HepG2 (cell line): ENCODE results near the gene VAMP5. TPM values are rescaled to one million over a fixed set of nuclear protein-coding genes. Genes with fewer than 3 reads are reported as not detected.

Experiments used
- FOSL2 ChIP-seq: sonication (generic); formaldehyde crosslinking; IDR thresholded peaks from 2 replicates; pipeline ENCODE4 v1.4.0; 2020; ENCODE audit warnings: missing genetic modification reagents
- MAF1 ChIP-seq: sonication (generic); formaldehyde crosslinking; IDR thresholded peaks from 2 replicates; pipeline ENCODE4 v1.5.0; 2020; ENCODE audit warnings: missing genetic modification reagents, borderline replicate concordance
- NFE2L2 ChIP-seq: fragments of 150-350 bp; IDR thresholded peaks from 2 replicates; pipeline ENCODE4 v1.6.1; 2014; ENCODE audit warnings: low read length
- NFIB ChIP-seq: sonication (generic); formaldehyde crosslinking; IDR thresholded peaks from 2 replicates; pipeline ENCODE4 v1.9.0; 2021; ENCODE audit warnings: missing genetic modification reagents, mild to moderate bottlenecking, borderline replicate concordance
- NFRKB ChIP-seq: fragments of 450-650 bp; IDR thresholded peaks from 2 replicates; pipeline ENCODE4 v1.6.1; 2017
- PCBP2 ChIP-seq: fragments of 200-400 bp; formaldehyde crosslinking; optimal IDR thresholded peaks from 2 replicates; pipeline ENCODE3; 2018; ENCODE audit warnings: low read length, low read depth; ENCODE audit not compliant: poor library complexity, severe bottlenecking
- PLRG1 ChIP-seq: fragments of 450-650 bp; conservative IDR thresholded peaks from 2 replicates; pipeline ENCODE4 v1.6.1; 2016
- RAD21 ChIP-seq: fragments of 450-650 bp; formaldehyde crosslinking; IDR thresholded peaks from 2 replicates; pipeline ENCODE4 v1.5.0; 2020; ENCODE audit warnings: mild to moderate bottlenecking
- RORA ChIP-seq: sonication (generic); formaldehyde crosslinking; IDR thresholded peaks from 2 replicates; pipeline ENCODE4 v1.5.0; 2020; ENCODE audit warnings: mild to moderate bottlenecking, missing genetic modification reagents, moderate library complexity
- SP2 ChIP-seq: sonication (generic); formaldehyde crosslinking; IDR thresholded peaks from 2 replicates; pipeline ENCODE4 v1.5.1; 2020; ENCODE audit warnings: mild to moderate bottlenecking, missing genetic modification reagents
- TRIM22 ChIP-seq: fragments of 450-650 bp; IDR thresholded peaks from 2 replicates; pipeline ENCODE4 v1.6.1; 2017
- YEATS2 ChIP-seq: sonication (generic); formaldehyde crosslinking; IDR thresholded peaks from 2 replicates; pipeline ENCODE4 v1.4.0; 2020; ENCODE audit warnings: missing genetic modification reagents, borderline replicate concordance
- ZBTB7B ChIP-seq: sonication (generic); formaldehyde crosslinking; IDR thresholded peaks from 2 replicates; pipeline ENCODE4 v1.4.0; 2020; ENCODE audit warnings: missing genetic modification reagents
- ZFP36L1 ChIP-seq: sonication (generic); formaldehyde crosslinking; IDR thresholded peaks from 2 replicates; pipeline ENCODE4 v1.8.0; 2022; ENCODE audit warnings: mild to moderate bottlenecking, missing genetic modification reagents, moderate library complexity
- ZFP37 ChIP-seq: sonication (generic); formaldehyde crosslinking; IDR thresholded peaks from 2 replicates; pipeline ENCODE4 v1.4.0; 2020; ENCODE audit warnings: missing genetic modification reagents, borderline replicate concordance
- ZHX2 ChIP-seq, 2 experiments: sonication (generic) in 1 of 2; formaldehyde crosslinking in 1 of 2; IDR thresholded peaks; 2 replicates each; pipeline versions ENCODE4 v1.6.1 to v1.9.0; 2014 to 2022; ENCODE audit warnings: antibody characterized with exemption in 1 of 2, borderline replicate concordance in 1 of 2, inconsistent platforms in 1 of 2, low read depth in 1 of 2, missing genetic modification reagents in 1 of 2
- ZNF235 ChIP-seq: sonication (generic); formaldehyde crosslinking; IDR thresholded peaks from 2 replicates; pipeline ENCODE4 v1.8.1; 2023; ENCODE audit warnings: mild to moderate bottlenecking, missing genetic modification reagents, borderline replicate concordance
- ZNF441 ChIP-seq: sonication (generic); formaldehyde crosslinking; IDR thresholded peaks from 2 replicates; pipeline ENCODE4 v1.7.0; 2021; ENCODE audit warnings: missing genetic modification reagents, borderline replicate concordance
- ZNF569 ChIP-seq: sonication (generic); formaldehyde crosslinking; IDR thresholded peaks from 2 replicates; pipeline ENCODE4 v1.5.0; 2020; ENCODE audit warnings: mild to moderate bottlenecking, missing genetic modification reagents, moderate library complexity, borderline replicate concordance
- ZNF614 ChIP-seq: IDR thresholded peaks from 2 replicates; pipeline ENCODE4 v1.6.1; 2018; ENCODE audit warnings: missing biosample characterization, missing genetic modification reagents, inconsistent platforms, borderline replicate concordance
- ZNF816 ChIP-seq: sonication (generic); formaldehyde crosslinking; IDR thresholded peaks from 2 replicates; pipeline ENCODE4 v1.8.0; 2022; ENCODE audit warnings: missing genetic modification reagents, mild to moderate bottlenecking, borderline replicate concordance
- polyA plus RNA-seq, 8 experiments: library from polyadenylated mRNA; depleted of rRNA in 3 of 8; stranded (reverse) in 7 of 8; unstranded in 1 of 8; fragments of >200 nt; fragmentation: Illumina TruSeq in 4 of 8; extraction: Trizol in 4 of 8; gene quantifications; 2 replicates each; pipeline versions ENCODE4 v1.2.1 to v1.2.3, GENCODE V29; 2011 to 2016; ENCODE audit warnings: low read depth in 4 of 8, missing spikeins in 1 of 8, mixed read lengths in 1 of 8; ENCODE audit not compliant: insufficient read depth in 1 of 8
- total RNA-seq, 5 experiments: library from RNA; depleted of rRNA; stranded (reverse); fragments of >200 nt; fragmentation: Illumina TruSeq; extraction: Trizol; gene quantifications; 2 replicates each; pipeline ENCODE4 v1.2.3, GENCODE V29; 2016; ENCODE audit warnings: low read depth in 1 of 5

VAMP5 gene
- total and polyA plus RNA-seq, 2 of the 13 experiments (the other 11 are each of a cell fraction or from before 2014, with no cell fraction given) = 7.2 to 56.7 TPM

- TF ChIP-seq ZHX2 (IDR thresholded peaks at IDR 0.05; ENCODE audit: low read depth) (0 out of 2 replicates have a peak, but pooled peaks have one; percentile 50), ZHX2 (CRISPR knock-in tag; IDR thresholded peaks at IDR 0.05; ENCODE audit: borderline replicate concordance) (no peak), ZFP37 (CRISPR knock-in tag) (peak; percentile 73; the same call in 1 of the 2 replicates), ZNF569 (CRISPR knock-in tag) (no peak), TRIM22 (no peak), NFE2L2 (no peak), YEATS2 (CRISPR knock-in tag) (peak; percentile 63), PCBP2 (no peak), PLRG1 (no peak), RAD21 (no peak; the same call in 1 of the 2 replicates), NFIB (CRISPR knock-in tag) (no peak), NFRKB (no peak), ZBTB7B (CRISPR knock-in tag) (peak; percentile 35; the same call in 1 of the 2 replicates), ZFP36L1 (CRISPR knock-in tag) (no peak; the same call in 1 of the 2 replicates), ZNF235 (CRISPR knock-in tag) (peak; percentile 93; the same call in 1 of the 2 replicates), MAF1 (CRISPR knock-in tag) (no peak), SP2 (CRISPR knock-in tag) (peak; percentile 92), ZNF816 (CRISPR knock-in tag) (peak; percentile 67; the same call in 1 of the 2 replicates), RORA (CRISPR knock-in tag) (peak; percentile 47; the same call in 1 of the 2 replicates), ZNF614 (CRISPR knock-in tag) (no peak; the same call in 1 of the 2 replicates), FOSL2 (peak; percentile 31), ZNF441 (CRISPR knock-in tag) (peak; percentile 84)
Measured at GRCh38 chr2:85595301-85596025, 11.2 kb downstream of the VAMP5 start, which contains the start of gene RNF181 (continued).
